ENCODE measurements around the gene EPHA2.
"Not testable (repeated sequence)": the region's sequence is repeated elsewhere in the genome, so short reads cannot be mapped to it uniquely, and the experiment has no call there.

Gene EPHA2

GRCh38 chr1:16117369-16117768 lies 38.5 kb downstream of the EPHA2 start:
- no peak for DNase-seq

- DNase-seq = no peak
Observed at GRCh38 chr1:16116625-16117024, 39.2 kb downstream of the EPHA2 start.

- no peak for DNase-seq
Observed at GRCh38 chr1:16116002-16116401, 39.9 kb downstream of the EPHA2 start.

GRCh38 chr1:16115468-16115983 lies 40.3 kb downstream of the EPHA2 start:
- no peak for DNase-seq

- DNase-seq = no peak
Observed at GRCh38 chr1:16114527-16115467, 41.1 kb downstream of the EPHA2 start.

- no peak for DNase-seq
Observed at GRCh38 chr1:16112596-16113555, 43.0 kb downstream of the EPHA2 start.

- no peak for DNase-seq
Observed at GRCh38 chr1:16111771-16112595, 43.9 kb downstream of the EPHA2 start.

- no peak for DNase-seq
Observed at GRCh38 chr1:16110884-16111283, 45.0 kb downstream of the EPHA2 start.

- DNase-seq = no peak
Observed at GRCh38 chr1:16110456-16110855, 45.4 kb downstream of the EPHA2 start.

- no peak for DNase-seq
Observed at GRCh38 chr1:16109571-16109970, 46.3 kb downstream of the EPHA2 start.

GRCh38 chr1:16107039-16107438 lies 48.8 kb downstream of the EPHA2 start:
- DNase-seq = not testable (repeated sequence)

- no peak for DNase-seq
Observed at GRCh38 chr1:16101623-16102022, 54.2 kb downstream of the EPHA2 start.

- no peak for DNase-seq
Observed at GRCh38 chr1:16099412-16099811, 56.5 kb downstream of the EPHA2 start.

GRCh38 chr1:16095447-16095846 lies 60.4 kb downstream of the EPHA2 start:
- DNase-seq = no peak

- DNase-seq = no peak
Observed at GRCh38 chr1:16094453-16095158, 61.3 kb downstream of the EPHA2 start.

- DNase-seq = no peak
Observed at GRCh38 chr1:16093611-16094010, 62.3 kb downstream of the EPHA2 start.

- no peak for DNase-seq
Observed at GRCh38 chr1:16092923-16093511, 62.9 kb downstream of the EPHA2 start.

GRCh38 chr1:16092097-16092922 lies 63.6 kb downstream of the EPHA2 start:
- DNase-seq = no peak

GRCh38 chr1:16091296-16091695 lies 64.6 kb downstream of the EPHA2 start:
- no peak for DNase-seq

- DNase-seq = no peak
Observed at GRCh38 chr1:16090076-16090826, 65.6 kb downstream of the EPHA2 start.

Data from NCI-H748 treated with DMSO at 0.1 percent for 48 hours (cell line).